Activated gamma-delta T cell treated with anti-CD3 and anti-CD28 coated beads, Interleukin-2, amount 50 U/mL, for 16 hours (primary cell): ENCODE measurements around the gene CORO2A.

Experiments used
- DNase-seq: peaks from one replicate; pipeline ENCODE4 v3.0.0-alpha.2; 2020; ENCODE audit warnings: low read depth

CORO2A gene

GRCh38 chr9:98219794-98220370 is 27.4 kb upstream of the CORO2A start:
- DNase-seq, result no peak

GRCh38 chr9:98219364-98219716 is 26.9 kb upstream of the CORO2A start:
- no peak for DNase-seq

GRCh38 chr9:98218562-98219363 is 26.3 kb upstream of the CORO2A start:
- no peak for DNase-seq

GRCh38 chr9:98217255-98217654 is 24.8 kb upstream of the CORO2A start:
- DNase-seq, result no peak

GRCh38 chr9:98216391-98216790 is 24.0 kb upstream of the CORO2A start:
- no peak for DNase-seq

GRCh38 chr9:98215821-98216220 is 23.4 kb upstream of the CORO2A start:
- no peak for DNase-seq

- no peak for DNase-seq
Observed at GRCh38 chr9:98215271-98215670, 22.8 kb upstream of the CORO2A start.

- DNase-seq, result no peak
Observed at GRCh38 chr9:98214811-98215210, 22.4 kb upstream of the CORO2A start.

GRCh38 chr9:98211260-98211659 is 18.8 kb upstream of the CORO2A start:
- DNase-seq, result no peak

- DNase-seq, result no peak
Observed at GRCh38 chr9:98210435-98210834, 18.0 kb upstream of the CORO2A start.

- no peak for DNase-seq
Observed at GRCh38 chr9:98209530-98209929, 17.1 kb upstream of the CORO2A start.

- no peak for DNase-seq
Observed at GRCh38 chr9:98208635-98209034, 16.2 kb upstream of the CORO2A start.

- no peak for DNase-seq
Observed at GRCh38 chr9:98207606-98208005, 15.2 kb upstream of the CORO2A start.

- no peak for DNase-seq
Observed at GRCh38 chr9:98206754-98207153, 14.3 kb upstream of the CORO2A start.

- no peak for DNase-seq
Observed at GRCh38 chr9:98204692-98205091, 12.3 kb upstream of the CORO2A start.

- no peak for DNase-seq
Observed at GRCh38 chr9:98203153-98203552, 10.7 kb upstream of the CORO2A start.

GRCh38 chr9:98202252-98202651 is 9.8 kb upstream of the CORO2A start:
- no peak for DNase-seq

GRCh38 chr9:98201749-98202148 is 9.3 kb upstream of the CORO2A start:
- DNase-seq, result no peak

- DNase-seq, result no peak
Observed at GRCh38 chr9:98201102-98201501, 8.7 kb upstream of the CORO2A start.

- no peak for DNase-seq
Observed at GRCh38 chr9:98199388-98200033, 7.1 kb upstream of the CORO2A start.

- DNase-seq, result no peak
Observed at GRCh38 chr9:98195671-98196070, 3.2 kb upstream of the CORO2A start.

- DNase-seq, result no peak
Observed at GRCh38 chr9:98193336-98193944, 1.0 kb upstream of the CORO2A start.
